ENCODE results near the gene AXIN1.

DNA sequence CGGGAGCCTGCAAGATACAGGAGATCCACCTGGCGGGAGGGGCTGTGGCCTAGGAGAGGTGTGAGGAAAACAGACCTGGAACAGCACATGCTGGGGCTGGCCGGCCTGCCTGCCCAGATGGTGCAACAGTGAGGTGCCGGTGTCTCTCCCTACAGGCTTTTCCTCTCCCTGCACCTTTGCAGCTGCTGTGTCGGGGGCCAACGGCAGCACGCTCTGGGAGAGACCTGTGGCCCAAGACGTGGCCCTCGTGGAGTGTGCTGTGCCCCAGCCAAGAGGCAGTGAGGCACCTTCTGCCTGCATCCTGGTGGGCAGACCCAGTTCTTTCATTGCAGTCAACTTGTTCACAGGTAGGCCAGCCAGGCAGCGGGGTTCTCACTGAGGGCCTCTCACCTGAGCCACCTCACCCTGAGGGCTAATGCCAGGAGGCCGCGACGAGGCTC lies 92.7 kb downstream of the AXIN1 start:
- TF ChIP-seq, protein P1, sequence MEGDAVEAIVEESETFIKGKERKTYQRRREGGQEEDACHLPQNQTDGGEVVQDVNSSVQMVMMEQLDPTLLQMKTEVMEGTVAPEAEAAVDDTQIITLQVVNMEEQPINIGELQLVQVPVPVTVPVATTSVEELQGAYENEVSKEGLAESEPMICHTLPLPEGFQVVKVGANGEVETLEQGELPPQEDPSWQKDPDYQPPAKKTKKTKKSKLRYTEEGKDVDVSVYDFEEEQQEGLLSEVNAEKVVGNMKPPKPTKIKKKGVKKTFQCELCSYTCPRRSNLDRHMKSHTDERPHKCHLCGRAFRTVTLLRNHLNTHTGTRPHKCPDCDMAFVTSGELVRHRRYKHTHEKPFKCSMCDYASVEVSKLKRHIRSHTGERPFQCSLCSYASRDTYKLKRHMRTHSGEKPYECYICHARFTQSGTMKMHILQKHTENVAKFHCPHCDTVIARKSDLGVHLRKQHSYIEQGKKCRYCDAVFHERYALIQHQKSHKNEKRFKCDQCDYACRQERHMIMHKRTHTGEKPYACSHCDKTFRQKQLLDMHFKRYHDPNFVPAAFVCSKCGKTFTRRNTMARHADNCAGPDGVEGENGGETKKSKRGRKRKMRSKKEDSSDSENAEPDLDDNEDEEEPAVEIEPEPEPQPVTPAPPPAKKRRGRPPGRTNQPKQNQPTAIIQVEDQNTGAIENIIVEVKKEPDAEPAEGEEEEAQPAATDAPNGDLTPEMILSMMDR (conservative IDR thresholded peaks at IDR 0.05), result no peak
- TF ChIP-seq EZH2 (IDR thresholded peaks at IDR 0.05; ENCODE audit: low read depth), result no peak

Data from PC-9 (cell line).